Activated gamma-delta T cell (primary cell): ENCODE results near the gene SCAI.
"Not testable (repeated sequence)": the region's sequence is repeated elsewhere in the genome, so short reads cannot be mapped to it uniquely, and the experiment has no call there.

Experiments used
- DNase-seq: peaks from one replicate; lab custom pipeline; 2025; lab: John Stamatoyannopoulos, UW

Gene SCAI

GRCh38 chr9:124947727-124948391 lies 195.5 kb downstream of the SCAI start:
- DNase-seq, result no peak

GRCh38 chr9:124946167-124946566 lies 197.2 kb downstream of the SCAI start:
- DNase-seq, result no peak

GRCh38 chr9:124941679-124942561 lies 201.4 kb downstream of the SCAI start:
- no peak for DNase-seq

- DNase-seq, result peak; percentile 92
Measured at GRCh38 chr9:124940894-124941678, 202.2 kb downstream of the SCAI start, which contains the start of gene GOLGA1. Gene GOLGA1 (minus strand): TSS chr9:124941083. CDS start chr9:124938711, 2,372 bp downstream.

- no peak for DNase-seq
Measured at GRCh38 chr9:124940521-124940893, 202.8 kb downstream of the SCAI start.

GRCh38 chr9:124939944-124940343 lies 203.4 kb downstream of the SCAI start:
- DNase-seq, result no peak

- DNase-seq, result no peak
Measured at GRCh38 chr9:124934290-124934689, 209.0 kb downstream of the SCAI start.

GRCh38 chr9:124932333-124932732 lies 211.0 kb downstream of the SCAI start:
- DNase-seq, result no peak

- DNase-seq, result no peak
Measured at GRCh38 chr9:124929464-124929863, 213.9 kb downstream of the SCAI start.

- DNase-seq, result no peak
Measured at GRCh38 chr9:124928116-124928515, 215.2 kb downstream of the SCAI start.

- not testable (repeated sequence) for DNase-seq
Measured at GRCh38 chr9:124920394-124920793, 222.9 kb downstream of the SCAI start.

GRCh38 chr9:124914753-124915405 lies 228.4 kb downstream of the SCAI start:
- DNase-seq, result no peak

- no peak for DNase-seq
Measured at GRCh38 chr9:124913378-124913777, 229.9 kb downstream of the SCAI start.

GRCh38 chr9:124911766-124912165 lies 231.6 kb downstream of the SCAI start:
- DNase-seq, result no peak

GRCh38 chr9:124908098-124908497 lies 235.2 kb downstream of the SCAI start:
- DNase-seq, result no peak

GRCh38 chr9:124906966-124907365 lies 236.4 kb downstream of the SCAI start:
- DNase-seq, result no peak

GRCh38 chr9:124899845-124900244 lies 243.5 kb downstream of the SCAI start:
- no peak for DNase-seq

GRCh38 chr9:124897570-124898460 lies 245.5 kb downstream of the SCAI start:
- DNase-seq, result no peak

- no peak for DNase-seq
Measured at GRCh38 chr9:124894741-124895170, 248.6 kb downstream of the SCAI start.

GRCh38 chr9:124894035-124894740 lies 249.1 kb downstream of the SCAI start:
- no peak for DNase-seq
